Left colon (tissue), 2 donors: ENCODE results near the gene SNAPIN. TPM values are rescaled to one million over a fixed set of nuclear protein-coding genes. Genes with fewer than 3 reads are reported as not detected.
A peak's percentile ranks its signal among the peaks of the same experiment; 100 is the strongest.

ENCODE experiments used
- ATAC-seq: fragments of 200-7000 bp; cut with Tn5 transposase; one replicate; pipeline ENCODE4 v1.9.1; 2020; ENCODE audit warnings: mild to moderate bottlenecking, moderate library complexity
- DNase-seq, 2 donors: peaks; one replicate each; pipeline ENCODE4 v3.0.0-alpha.2; 2020
- intact Hi-C, 2 donors: fragments of 100-400 bp; cut with DNase I in 1 of 2; cut with micrococcal nuclease in 1 of 2; formaldehyde crosslinking; loops; one replicate each; pipeline versions ENCODE4 v1.11.2 to v1.14.0; 2022; cut with DNase I, micrococcal nuclease
- long read RNA-seq: library from polyadenylated mRNA; unstranded; transcript quantifications from one replicate; pipeline ENCODE4 v2.0.0, GENCODE V29; 2021
- total RNA-seq, 2 donors: library from RNA; stranded (reverse); fragmentation: NEBNext Ultra II Directional; extraction: Animal tissue kit (Norgen Biotek cat#: 25700); gene quantifications; one replicate each; pipeline ENCODE4 v1.2.1, GENCODE V29; 2021
- donor health status: DM: no; HTN: no; CAD: no.
- donor health status: DM: yes; HTN: yes; CAD: no.

The SNAPIN gene
- 10 to 100 TPM; 23.6 to 25.1 TPM for total RNA-seq
- long read RNA-seq, transcript SNAPIN-201 (4 exons, 1,030 nt), result major isoform, 31 of 40 reads
- long read RNA-seq, partial matches to known transcripts, result 1 of 40 reads
- long read RNA-seq, other reads (novel, unspliced or antisense), result 3 of 40 reads

GRCh38 chr1:153658400-153659174 lies at the start of gene SNAPIN:
SNAPIN (plus strand) TSS chr1:153658703; CDS start chr1:153658744, 41 bp downstream.
- peak; percentile 96 for ATAC-seq
- intact Hi-C loops, result no loop called here
- DNase-seq, result peak; percentile 93 to 94

- intact Hi-C loops, result no loop called here
- peak; percentile 89 to 93 for DNase-seq
- ATAC-seq, result peak; percentile 73
These were observed 49.5 kb upstream of the SNAPIN start for GRCh38 chr1:153608742-153609584.

- ATAC-seq (no peak), DNase-seq (no peak)
- intact Hi-C loops, result no loop called here
These were observed 49.0 kb upstream of the SNAPIN start for GRCh38 chr1:153609585-153609907.

GRCh38 chr1:153610334-153610733 lies 48.2 kb upstream of the SNAPIN start:
- DNase-seq, result no peak
- intact Hi-C loops, result no loop called here
- no peak for ATAC-seq

GRCh38 chr1:153610811-153611301 lies 47.6 kb upstream of the SNAPIN start:
- DNase-seq (no peak), ATAC-seq (no peak)
- intact Hi-C loops, result no loop called here

GRCh38 chr1:153611356-153611755 lies 47.1 kb upstream of the SNAPIN start:
- DNase-seq (no peak), ATAC-seq (no peak)
- intact Hi-C loops, result no loop called here

- ATAC-seq (peak; percentile 3), DNase-seq (no peak)
- intact Hi-C loops, result no loop called here
These were observed 46.3 kb upstream of the SNAPIN start for GRCh38 chr1:153612111-153612754.

- intact Hi-C loops, result no loop called here
- ATAC-seq (peak; percentile 63), DNase-seq (peak; percentile 88 to 93)
These were observed 45.7 kb upstream of the SNAPIN start, which contains the start of gene S100A16 for GRCh38 chr1:153612755-153613331. S100A16 (minus strand) TSS chr1:153613137; CDS start chr1:153608151, 4,986 bp downstream.

- intact Hi-C loops, result no loop called here
- DNase-seq (no peak), ATAC-seq (no peak)
These were observed 45.1 kb upstream of the SNAPIN start for GRCh38 chr1:153613406-153613805.

- no peak for ATAC-seq
- intact Hi-C loops, result no loop called here
- DNase-seq, result no peak
These were observed 44.2 kb upstream of the SNAPIN start for GRCh38 chr1:153614189-153614900.

GRCh38 chr1:153614906-153615305 lies 43.6 kb upstream of the SNAPIN start:
- intact Hi-C loops, result no loop called here
- DNase-seq (no peak), ATAC-seq (no peak)

GRCh38 chr1:153615406-153615805 lies 43.1 kb upstream of the SNAPIN start:
- DNase-seq, result no peak
- intact Hi-C loops, result no loop called here
- ATAC-seq, result no peak

GRCh38 chr1:153616144-153616916 lies 42.2 kb upstream of the SNAPIN start, which contains the start of gene S100A14:
S100A14 (minus strand) TSS chr1:153616325; CDS start chr1:153615858, 467 bp downstream.
- intact Hi-C loops, result no loop called here
- DNase-seq (peak; percentile 93 to 94), ATAC-seq (peak; percentile 75)

GRCh38 chr1:153616917-153617311 lies 41.6 kb upstream of the SNAPIN start:
- DNase-seq, result no peak
- intact Hi-C loops, result no loop called here
- no peak for ATAC-seq

- intact Hi-C loops, result no loop called here
- DNase-seq (peak; percentile 82 to 86), ATAC-seq (peak; percentile 40)
These were observed 40.8 kb upstream of the SNAPIN start for GRCh38 chr1:153617663-153618062.

GRCh38 chr1:153619171-153619570 lies 39.3 kb upstream of the SNAPIN start:
- DNase-seq, result no peak
- ATAC-seq, result no peak
- intact Hi-C loops, result no loop called here

GRCh38 chr1:153623101-153623500 lies 35.4 kb upstream of the SNAPIN start:
- ATAC-seq, result no peak
- intact Hi-C loops, result no loop called here
- DNase-seq, result no peak
